Measurements from ENCODE around the gene UCKL1.

The UCKL1 gene

DNA sequence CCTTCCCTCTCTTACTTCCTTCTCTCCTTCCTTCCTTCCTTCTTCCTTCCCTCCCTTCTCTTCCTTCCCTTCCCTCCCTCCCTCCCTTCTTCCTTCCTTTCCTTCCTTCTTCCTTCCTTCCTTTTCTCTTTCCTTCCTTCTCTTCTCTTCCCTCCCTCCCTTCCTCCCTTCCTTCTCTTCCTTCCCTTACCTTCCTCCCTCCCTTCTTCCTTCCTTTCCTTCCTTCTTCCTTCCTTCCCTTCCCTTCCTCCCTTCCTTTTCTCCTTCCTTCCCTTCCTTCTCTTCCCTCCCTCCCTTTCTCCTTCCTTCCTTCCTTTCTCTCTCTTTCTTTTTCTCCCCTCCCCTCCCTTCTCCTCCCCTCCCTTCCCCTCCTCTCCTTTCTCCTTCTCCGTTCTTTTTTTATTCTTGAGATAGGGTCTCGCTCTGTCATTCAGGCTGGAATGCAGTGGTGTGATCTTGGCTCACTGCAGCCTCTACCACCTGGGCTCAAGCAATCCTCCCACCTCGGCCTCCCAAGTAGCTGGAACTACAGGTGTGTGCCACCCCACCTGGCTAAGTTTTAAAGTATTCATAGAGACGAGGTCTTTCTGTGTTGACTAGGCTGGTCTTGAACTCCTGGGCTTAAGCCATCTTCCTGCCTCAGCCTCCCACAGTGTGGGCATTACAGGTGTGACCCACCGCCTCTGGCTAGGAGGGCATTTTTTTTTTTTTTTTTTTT lies 14.7 kb upstream of the UCKL1 start:
- FAIRE-seq (no peak), DNase-seq (ENCODE audit: insufficient read length) (no peak)
- TF ChIP-seq POLR2AphosphoS5 (IDR thresholded peaks at IDR 0.05; ENCODE audit: low read depth, low read length) = no peak
- no peak for TF ChIP-seq POLR2A (IDR thresholded peaks at IDR 0.05; ENCODE audit: low read depth, low read length)
- TF ChIP-seq TAF1 (IDR thresholded peaks at IDR 0.05; ENCODE audit: borderline replicate concordance, low read depth, low read length) = no peak

DNA sequence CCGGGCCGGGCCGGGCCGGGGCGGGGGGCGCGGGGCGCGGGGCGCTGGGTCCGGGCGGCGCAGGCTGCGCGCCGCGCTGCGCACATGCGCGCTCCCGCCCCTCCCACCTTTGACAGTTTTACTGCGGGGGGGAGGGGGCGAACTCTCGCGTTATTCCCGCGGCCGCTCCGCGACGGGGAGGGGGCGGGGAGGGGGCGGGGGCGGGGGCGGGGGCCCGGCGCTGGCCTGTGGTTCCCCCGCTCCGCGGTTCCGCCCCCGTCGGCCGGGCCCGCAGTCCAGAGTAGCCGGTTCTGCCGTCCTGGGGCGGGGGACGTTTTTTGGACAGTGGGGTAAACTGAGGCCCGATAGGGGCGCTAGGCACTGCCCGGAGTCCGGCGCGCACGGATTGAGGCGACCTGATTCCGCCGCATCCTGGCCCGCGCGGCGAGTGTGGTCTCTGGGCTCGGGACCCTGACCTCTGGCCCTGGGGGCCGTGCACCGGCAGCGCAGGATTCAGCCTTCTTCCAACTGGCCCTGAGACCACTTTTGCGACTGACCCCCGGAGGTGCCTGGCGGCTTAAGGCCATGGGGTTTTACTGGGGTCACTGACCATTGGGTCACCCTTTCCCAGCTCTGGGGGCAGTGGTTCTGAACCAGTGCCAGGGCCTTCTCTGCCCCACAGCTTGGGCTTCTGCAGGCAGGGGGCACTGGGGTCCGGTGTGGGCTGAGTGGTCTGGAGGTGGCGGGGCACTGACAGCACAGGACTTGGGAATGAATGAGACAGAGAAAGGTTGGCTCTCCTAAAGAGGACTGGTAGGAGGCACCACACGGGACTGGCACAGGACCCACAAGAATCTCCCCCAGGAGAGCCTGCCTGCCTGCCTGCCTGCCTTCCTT lies 13.9 kb upstream of the UCKL1 start, which contains the start of gene ZNF512B:
Gene ZNF512B, minus strand, starts transcription at position 93 of the 876 bp plus-strand sequence. CDS start 1,980 bp downstream, outside the sequence.
- peak; percentile 44 for FAIRE-seq
- no peak for TF ChIP-seq POLR2AphosphoS5 (IDR thresholded peaks at IDR 0.05; ENCODE audit: low read depth, low read length)
- no peak for TF ChIP-seq POLR2A (IDR thresholded peaks at IDR 0.05; ENCODE audit: low read depth, low read length)
- TF ChIP-seq TAF1 (IDR thresholded peaks at IDR 0.05; ENCODE audit: borderline replicate concordance, low read depth, low read length) = no peak
- DNase-seq (ENCODE audit: insufficient read length) = peak; percentile 82

DNA sequence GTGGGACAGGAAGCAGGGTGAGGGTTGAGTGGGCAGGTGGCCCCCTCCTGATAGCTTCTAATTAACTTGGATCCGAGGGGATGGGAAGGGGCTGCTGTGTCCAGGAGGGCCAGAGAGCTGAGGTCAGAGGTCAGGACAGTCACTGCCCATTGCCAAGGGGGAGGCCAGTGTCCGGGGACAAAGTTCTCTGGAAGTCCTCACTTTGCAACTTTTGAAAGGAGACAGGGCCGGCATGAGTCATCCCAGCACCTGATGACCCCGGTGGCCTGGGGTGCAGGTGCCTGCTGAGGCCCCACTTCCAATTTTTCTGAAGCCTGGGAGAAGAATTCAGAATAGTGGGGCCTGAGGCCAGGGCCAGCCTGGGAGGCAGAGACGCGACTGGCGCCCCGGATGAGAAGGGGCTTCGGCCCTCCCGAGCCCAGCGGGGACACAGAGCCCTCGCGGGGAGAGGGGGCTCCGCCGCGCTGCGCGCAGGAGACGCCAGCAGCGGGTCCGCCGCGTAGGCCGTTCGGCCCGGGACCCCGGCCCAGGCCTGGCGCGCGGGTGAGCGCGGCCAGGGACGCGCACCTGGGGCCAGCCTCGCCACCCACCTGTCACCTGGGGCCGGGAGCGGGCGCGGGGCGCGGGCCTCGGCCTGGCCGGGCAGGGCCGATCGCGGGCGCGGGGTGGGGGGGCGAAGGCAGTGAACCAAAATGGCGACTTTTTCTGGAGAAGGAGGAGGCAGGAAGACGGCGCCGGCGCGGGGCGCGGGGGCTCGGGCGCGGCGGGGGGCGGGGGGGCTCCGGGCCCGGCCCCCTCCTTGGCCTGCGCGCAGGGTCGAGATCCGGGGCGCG lies 12.9 kb upstream of the UCKL1 start:
- DNase-seq (ENCODE audit: insufficient read length) (no peak), FAIRE-seq (no peak)

DNA sequence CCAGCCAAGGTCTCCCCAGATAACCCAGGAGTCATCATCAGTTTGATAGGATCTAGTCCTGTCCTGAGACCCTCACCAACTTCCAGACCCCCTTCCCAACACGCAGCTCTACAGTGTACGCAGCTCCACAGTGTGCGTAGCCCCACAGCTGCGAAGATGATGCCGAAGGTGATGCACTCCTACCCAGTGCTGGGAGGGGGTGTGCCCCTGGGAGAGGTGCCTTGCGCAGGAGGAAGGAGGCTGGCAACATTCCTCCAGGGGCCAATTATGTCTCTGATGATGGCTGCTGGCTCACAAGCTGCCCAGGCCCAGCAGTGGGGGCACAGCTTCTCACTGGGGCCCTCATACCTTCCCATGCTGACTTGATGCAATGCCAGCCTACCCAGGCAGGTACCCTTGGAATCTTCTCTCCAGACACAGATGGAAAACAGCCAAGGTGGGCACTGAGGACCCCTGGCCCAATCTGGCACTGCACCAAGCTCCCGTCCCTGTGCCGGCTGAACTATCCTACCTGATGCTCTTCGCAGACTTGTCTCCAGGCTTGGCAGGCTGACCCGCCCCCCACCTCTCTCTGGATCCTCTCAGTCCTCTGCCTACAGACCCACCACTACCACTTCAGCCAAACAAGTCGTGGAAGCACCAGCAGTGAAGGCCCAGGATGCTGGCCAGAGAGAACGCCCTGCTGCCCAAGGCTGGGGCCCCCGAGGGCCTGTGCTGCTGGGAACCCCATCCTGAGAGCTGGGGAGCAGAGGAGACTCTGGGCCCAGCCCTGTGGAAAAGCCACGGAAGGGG lies 12.1 kb upstream of the UCKL1 start:
- no peak for DNase-seq (ENCODE audit: insufficient read length)
- TF ChIP-seq POLR2AphosphoS5 (IDR thresholded peaks at IDR 0.05; ENCODE audit: low read depth, low read length) (peak; percentile 36; the same call in 1 of the 2 replicates), TAF1 (IDR thresholded peaks at IDR 0.05; ENCODE audit: borderline replicate concordance, low read depth, low read length) (no peak)
- FAIRE-seq = peak; percentile 54

More for the DNA sequence above, 12.9 kb upstream of the UCKL1 start:
- no peak for TF ChIP-seq POLR2AphosphoS5 (IDR thresholded peaks at IDR 0.05; ENCODE audit: low read depth, low read length)
- no peak for TF ChIP-seq POLR2A (IDR thresholded peaks at IDR 0.05; ENCODE audit: low read depth, low read length)
- TF ChIP-seq TAF1 (IDR thresholded peaks at IDR 0.05; ENCODE audit: borderline replicate concordance, low read depth, low read length) = no peak

DNA sequence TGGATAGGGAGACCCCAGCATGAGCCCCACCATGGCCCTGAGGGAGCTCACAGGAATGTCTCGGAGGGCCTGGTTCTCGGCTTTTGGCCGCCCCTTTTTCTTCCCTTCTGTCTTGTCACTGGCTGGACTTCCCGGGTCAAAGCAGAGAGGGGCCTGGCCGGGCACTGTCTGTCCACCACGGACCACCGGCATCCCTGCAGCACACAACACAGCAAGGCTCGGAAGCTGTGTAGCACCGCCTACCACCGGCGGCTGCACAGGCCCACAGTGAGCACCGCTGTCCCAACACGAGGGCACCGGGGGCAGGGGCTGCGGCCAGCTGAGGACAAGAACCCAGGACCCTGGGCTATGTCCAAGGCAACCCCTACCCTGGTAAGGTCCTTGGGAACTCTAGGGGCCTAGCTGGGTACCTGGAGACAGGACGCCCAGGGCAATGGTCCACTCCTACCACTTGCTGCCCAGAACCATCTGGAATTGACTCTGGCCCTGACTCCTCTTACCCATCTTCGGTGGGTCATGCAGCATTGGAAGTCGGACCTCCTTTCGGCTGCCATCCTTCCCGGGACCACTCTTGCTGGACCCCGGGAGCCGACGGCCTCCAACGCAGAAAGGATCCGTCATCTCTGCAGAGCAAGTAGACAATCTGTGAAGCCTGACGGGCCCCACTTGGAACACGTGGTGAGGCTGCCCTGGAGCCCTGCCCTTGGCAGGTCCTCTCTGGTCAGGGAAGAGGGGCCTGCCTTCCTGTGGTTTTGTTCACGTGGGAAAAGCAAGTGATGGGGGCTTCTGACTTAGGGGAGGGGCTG lies 11.3 kb upstream of the UCKL1 start:
- DNase-seq (ENCODE audit: insufficient read length) (no peak), FAIRE-seq (no peak)
- 0 out of 2 replicates have a peak, but pooled peaks have one; percentile 12 for TF ChIP-seq POLR2A (IDR thresholded peaks at IDR 0.05; ENCODE audit: low read depth, low read length)
- no peak for TF ChIP-seq TAF1 (IDR thresholded peaks at IDR 0.05; ENCODE audit: borderline replicate concordance, low read depth, low read length)
- TF ChIP-seq POLR2AphosphoS5 (IDR thresholded peaks at IDR 0.05; ENCODE audit: low read depth, low read length) = 0 out of 2 replicates have a peak, but pooled peaks have one; percentile 8

DNA sequence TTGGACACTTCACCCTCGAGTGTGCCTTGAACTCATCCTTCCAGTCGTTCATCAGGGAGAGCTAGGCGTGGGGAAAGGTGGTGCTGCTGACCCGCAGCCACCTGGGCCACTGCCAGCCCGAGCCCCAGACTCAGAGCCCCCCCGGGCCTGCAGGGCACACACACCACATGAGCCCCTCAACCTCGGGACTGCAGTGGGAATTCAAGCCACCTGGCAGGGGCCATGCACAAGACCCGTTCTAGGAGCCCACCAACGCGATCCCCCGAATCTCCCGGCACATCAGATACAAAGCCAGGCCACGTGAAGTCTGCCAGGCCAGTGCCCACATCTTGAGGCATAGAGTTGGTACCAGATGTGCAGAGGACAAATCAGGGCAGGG lies 10.7 kb upstream of the UCKL1 start:
- no peak for TF ChIP-seq TAF1 (IDR thresholded peaks at IDR 0.05; ENCODE audit: borderline replicate concordance, low read depth, low read length)
- no peak for TF ChIP-seq POLR2A (IDR thresholded peaks at IDR 0.05; ENCODE audit: low read depth, low read length)
- no peak for TF ChIP-seq POLR2AphosphoS5 (IDR thresholded peaks at IDR 0.05; ENCODE audit: low read depth, low read length)
- no peak for FAIRE-seq

DNA sequence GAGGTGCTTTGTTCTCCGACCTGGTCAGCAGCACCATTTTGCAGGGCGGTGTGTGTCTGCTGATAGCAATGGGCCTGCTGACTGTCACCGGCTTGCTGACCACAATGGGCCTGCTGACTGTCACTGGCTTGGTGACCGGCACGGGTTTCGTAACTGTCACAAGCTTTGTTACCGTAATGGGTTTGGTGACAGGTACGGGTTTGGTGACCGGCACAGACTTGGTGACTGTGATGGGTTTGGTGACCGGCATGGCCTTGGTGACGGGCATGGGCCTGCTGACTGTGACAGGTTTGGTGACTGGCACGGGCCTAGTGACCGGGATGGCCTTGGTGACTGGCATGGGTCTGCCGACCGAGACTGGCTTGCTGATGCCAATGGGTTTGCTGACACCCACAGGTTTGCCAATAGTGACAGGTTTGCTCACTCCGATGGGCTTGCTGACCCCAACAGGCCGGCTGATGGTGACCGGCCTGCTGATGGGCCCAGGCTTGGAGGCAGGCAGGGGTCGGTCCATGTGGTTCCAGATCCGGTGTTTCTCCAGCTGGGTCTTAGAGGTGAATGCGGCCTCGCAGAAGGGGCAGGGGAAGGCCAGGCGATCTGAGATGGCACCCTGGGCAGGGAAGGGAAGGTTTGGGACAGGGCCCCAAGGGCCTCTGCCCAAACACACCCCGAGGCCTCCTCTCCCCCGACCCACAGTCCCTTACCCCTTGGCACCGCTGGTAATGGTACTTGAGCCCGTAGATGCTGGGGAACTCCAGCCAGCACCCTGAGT lies 10.1 kb upstream of the UCKL1 start:
- no peak for TF ChIP-seq TAF1 (IDR thresholded peaks at IDR 0.05; ENCODE audit: borderline replicate concordance, low read depth, low read length)
- TF ChIP-seq POLR2AphosphoS5 (IDR thresholded peaks at IDR 0.05; ENCODE audit: low read depth, low read length) = no peak
- no peak for TF ChIP-seq POLR2A (IDR thresholded peaks at IDR 0.05; ENCODE audit: low read depth, low read length)
- no peak for DNase-seq (ENCODE audit: insufficient read length)
- FAIRE-seq = no peak

More for the DNA sequence above, 10.7 kb upstream of the UCKL1 start:
- no peak for DNase-seq (ENCODE audit: insufficient read length)

DNA sequence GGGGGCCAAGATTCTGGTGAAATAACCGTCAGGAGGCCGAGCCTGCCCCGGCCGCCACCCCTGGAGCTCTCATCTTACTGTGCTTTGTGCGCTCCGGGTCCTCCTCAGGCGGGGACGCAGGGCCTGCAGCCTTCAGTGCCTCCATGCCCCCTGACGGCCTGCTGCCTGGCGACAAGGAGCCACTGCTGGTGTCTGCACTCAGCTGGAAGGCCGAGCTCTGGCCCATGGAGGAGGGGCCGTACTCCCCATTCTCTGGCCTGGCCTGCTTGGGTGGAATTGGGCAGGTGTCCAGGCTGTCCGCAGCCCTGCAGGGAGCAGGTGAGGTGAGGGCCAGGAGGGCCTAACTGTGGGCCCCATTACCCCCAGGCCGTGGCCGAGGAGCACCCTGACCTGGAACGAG lies 8.2 kb upstream of the UCKL1 start:
- no peak for TF ChIP-seq POLR2A (IDR thresholded peaks at IDR 0.05; ENCODE audit: low read depth, low read length)
- no peak for TF ChIP-seq TAF1 (IDR thresholded peaks at IDR 0.05; ENCODE audit: borderline replicate concordance, low read depth, low read length)
- no peak for TF ChIP-seq POLR2AphosphoS5 (IDR thresholded peaks at IDR 0.05; ENCODE audit: low read depth, low read length)
- no peak for DNase-seq (ENCODE audit: insufficient read length)
- no peak for FAIRE-seq

DNA sequence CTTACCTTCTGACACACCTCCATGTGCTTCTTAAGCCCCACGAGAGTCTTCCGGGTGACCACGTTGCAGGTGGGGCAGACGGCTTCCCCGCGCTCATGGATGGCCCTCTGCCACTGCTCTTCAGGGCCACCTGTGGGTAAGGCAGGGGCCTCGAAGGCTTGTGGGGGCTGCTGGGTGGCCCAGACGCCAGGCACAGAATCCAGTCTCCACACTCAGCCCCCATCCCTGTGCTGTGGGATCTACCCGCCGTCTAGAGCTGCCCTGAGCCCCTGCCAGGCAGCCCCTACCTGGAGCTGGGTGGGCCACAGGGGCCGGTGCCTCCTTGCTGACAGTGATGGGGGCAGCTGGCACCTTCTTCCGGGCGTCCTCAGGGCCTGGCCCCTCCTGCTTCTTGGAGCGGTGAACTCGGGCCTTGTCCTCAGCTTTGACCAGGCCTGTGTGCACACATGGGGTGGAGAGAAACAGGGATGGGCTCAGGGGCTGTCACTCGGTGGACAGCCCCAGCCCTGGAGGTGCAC lies 7.6 kb upstream of the UCKL1 start:
- no peak for DNase-seq (ENCODE audit: insufficient read length)
- FAIRE-seq = no peak
- TF ChIP-seq POLR2A (IDR thresholded peaks at IDR 0.05; ENCODE audit: low read depth, low read length) = no peak
- no peak for TF ChIP-seq POLR2AphosphoS5 (IDR thresholded peaks at IDR 0.05; ENCODE audit: low read depth, low read length)
- no peak for TF ChIP-seq TAF1 (IDR thresholded peaks at IDR 0.05; ENCODE audit: borderline replicate concordance, low read depth, low read length)

Measured in GM12892 (cell line).